ENCODE results near the gene MPDZ. TPM values are rescaled to one million over a fixed set of nuclear protein-coding genes. Genes with fewer than 3 reads are reported as not detected.

MPDZ gene
- total RNA-seq, 4 donors from 2014 or later: 5.4 to 11.4 (median 10.2) TPM

DNA sequence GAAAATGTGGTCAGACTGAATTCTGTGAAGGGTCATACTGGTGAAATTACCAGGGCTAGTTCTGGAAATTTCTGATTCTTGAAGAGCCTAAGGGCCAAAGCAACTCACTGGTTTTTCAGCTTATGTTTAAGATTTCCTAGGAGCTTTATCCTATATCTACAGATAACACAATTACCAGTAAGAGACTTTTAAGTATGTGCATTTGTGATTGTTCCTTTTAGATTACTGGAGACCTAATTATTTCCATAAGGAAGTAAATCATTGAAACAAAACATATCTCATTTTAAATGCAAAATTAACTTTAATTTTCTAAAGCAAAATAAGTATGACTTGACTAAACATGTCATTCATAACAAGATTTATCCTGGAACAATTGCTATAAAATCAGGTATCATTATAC is 134.2 kb downstream of the MPDZ start:
- intact Hi-C loops (cut with DNase I; ENCODE audit: low total_unique reads): no loop called here
- no peak overlapping the region for H3K4me3 ChIP-seq (ENCODE audit: low read depth, poor library complexity, severe bottlenecking)
- TF ChIP-seq, protein P1, sequence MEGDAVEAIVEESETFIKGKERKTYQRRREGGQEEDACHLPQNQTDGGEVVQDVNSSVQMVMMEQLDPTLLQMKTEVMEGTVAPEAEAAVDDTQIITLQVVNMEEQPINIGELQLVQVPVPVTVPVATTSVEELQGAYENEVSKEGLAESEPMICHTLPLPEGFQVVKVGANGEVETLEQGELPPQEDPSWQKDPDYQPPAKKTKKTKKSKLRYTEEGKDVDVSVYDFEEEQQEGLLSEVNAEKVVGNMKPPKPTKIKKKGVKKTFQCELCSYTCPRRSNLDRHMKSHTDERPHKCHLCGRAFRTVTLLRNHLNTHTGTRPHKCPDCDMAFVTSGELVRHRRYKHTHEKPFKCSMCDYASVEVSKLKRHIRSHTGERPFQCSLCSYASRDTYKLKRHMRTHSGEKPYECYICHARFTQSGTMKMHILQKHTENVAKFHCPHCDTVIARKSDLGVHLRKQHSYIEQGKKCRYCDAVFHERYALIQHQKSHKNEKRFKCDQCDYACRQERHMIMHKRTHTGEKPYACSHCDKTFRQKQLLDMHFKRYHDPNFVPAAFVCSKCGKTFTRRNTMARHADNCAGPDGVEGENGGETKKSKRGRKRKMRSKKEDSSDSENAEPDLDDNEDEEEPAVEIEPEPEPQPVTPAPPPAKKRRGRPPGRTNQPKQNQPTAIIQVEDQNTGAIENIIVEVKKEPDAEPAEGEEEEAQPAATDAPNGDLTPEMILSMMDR (IDR thresholded peaks at IDR 0.05): no peak
- TF ChIP-seq POLR2A (IDR thresholded peaks at IDR 0.05): no peak
- DNase-seq (ENCODE audit: low spot score in 2 of 2): no peak

DNA sequence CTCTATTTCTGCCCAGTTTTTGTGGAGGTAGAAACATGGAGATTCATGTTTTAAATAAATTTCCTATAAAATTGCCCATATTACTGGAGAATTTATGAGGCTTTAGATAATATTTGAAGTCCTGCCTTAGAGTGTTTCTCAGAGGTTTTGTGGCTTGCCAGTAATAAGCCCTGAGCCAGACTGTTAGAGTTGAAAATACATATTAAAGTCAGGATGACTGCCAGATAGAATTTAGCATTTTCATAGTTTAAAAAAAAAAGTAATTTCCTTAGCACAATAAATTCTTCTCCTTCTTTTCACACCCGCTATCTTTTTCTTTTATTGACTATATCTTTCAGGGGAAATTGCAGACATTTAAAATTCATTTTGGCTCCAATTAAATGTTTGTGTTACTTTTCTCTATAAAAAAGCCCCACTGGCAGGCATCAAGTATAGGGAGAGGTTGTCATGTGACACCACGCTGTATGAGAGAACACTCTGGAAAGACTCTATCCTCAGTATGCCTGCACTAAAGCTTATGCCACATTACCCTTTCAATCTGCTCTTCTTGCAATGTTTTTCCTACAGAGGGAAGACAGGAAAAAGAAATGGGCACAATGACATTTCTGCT is 135.2 kb downstream of the MPDZ start:
- no peak overlapping the region for H3K4me3 ChIP-seq (ENCODE audit: low read depth, poor library complexity, severe bottlenecking)
- intact Hi-C loops (cut with DNase I; ENCODE audit: low total_unique reads): no loop called here
- no peak for TF ChIP-seq POLR2A (IDR thresholded peaks at IDR 0.05)
- TF ChIP-seq, protein P1 (IDR thresholded peaks at IDR 0.05): no peak
- DNase-seq (ENCODE audit: low spot score in 2 of 2): no peak
- 61 to 62% methylated on average over 2 of the region's 2 CpGs for WGBS, 2 donors

DNA sequence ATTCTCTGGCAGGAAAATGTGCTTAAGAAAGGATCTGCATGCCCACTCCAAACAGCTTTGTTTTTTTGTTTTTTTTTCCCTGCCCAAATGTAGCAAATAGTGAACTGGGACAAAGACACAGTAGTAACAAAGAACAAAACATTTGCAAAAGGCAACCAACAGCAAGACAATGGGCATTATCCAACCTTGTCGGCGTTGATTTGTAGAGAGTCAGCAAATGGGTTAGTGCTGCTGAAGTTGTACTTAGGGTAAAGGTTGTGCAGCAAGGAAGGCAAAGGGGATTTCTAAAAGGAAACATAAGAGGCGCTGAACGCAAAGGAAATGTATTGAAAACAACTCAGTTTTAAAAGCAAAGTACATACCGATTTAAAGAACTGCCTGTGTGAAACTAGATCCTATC is 136.2 kb downstream of the MPDZ start:
- 73 to 78% methylated on average over 5 of the region's 5 CpGs for WGBS, 2 donors
- no peak for DNase-seq (ENCODE audit: low spot score in 2 of 2)
- intact Hi-C loops (cut with DNase I; ENCODE audit: low total_unique reads): no loop called here
- no peak overlapping the region for H3K4me3 ChIP-seq (ENCODE audit: low read depth, poor library complexity, severe bottlenecking)
- TF ChIP-seq POLR2A (IDR thresholded peaks at IDR 0.05): no peak
- TF ChIP-seq, protein P1 (IDR thresholded peaks at IDR 0.05): no peak

DNA sequence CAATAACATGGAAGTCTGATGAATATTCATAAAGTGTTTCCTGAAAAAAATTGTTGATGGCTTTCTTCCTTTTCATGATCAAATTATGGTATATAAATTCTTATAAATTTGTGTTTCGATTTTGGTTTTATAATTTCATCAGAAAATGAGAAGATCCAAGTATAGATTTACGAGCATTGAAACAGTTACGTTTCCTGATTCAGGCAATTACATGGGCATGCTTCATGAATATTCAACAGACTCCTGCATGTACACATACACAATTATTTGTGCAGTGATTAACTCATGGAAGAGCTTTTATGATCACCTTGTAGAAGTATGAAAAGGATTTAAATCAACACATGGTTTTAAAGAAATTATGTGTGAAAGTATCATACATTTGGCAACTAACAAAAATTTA is 136.7 kb downstream of the MPDZ start:
- WGBS, 2 donors: 94 to 96% methylated on average over 3 of the region's 3 CpGs
- intact Hi-C loops (cut with DNase I; ENCODE audit: low total_unique reads): no loop called here

DNA sequence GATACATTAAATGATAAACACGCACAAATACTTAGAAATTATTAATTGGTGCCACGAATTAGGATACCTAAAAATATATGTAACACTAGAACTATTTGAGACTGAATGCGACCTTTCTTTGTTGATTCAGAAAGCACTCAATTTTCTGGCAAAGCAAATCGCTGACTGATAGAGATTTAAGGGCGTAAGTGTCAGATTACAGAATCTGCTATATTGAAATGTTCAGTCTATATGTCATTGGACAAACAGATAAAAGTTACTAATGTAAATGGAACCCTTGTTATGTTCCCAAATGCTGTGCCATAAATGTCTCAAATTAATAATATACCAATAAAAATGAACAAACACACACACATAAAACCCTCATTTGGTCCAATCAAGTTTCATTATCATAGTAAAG is 137.9 kb downstream of the MPDZ start:
- TF ChIP-seq, protein P1 (IDR thresholded peaks at IDR 0.05): no peak
- TF ChIP-seq POLR2A (IDR thresholded peaks at IDR 0.05): no peak
- H3K4me3 ChIP-seq (ENCODE audit: low read depth, poor library complexity, severe bottlenecking): no peak overlapping the region
- no peak for DNase-seq (ENCODE audit: low spot score in 2 of 2)
- intact Hi-C loops (cut with DNase I; ENCODE audit: low total_unique reads): no loop called here
- 78 to 86% methylated on average over 5 of the region's 5 CpGs for WGBS, 2 donors

More for the DNA sequence above, 136.7 kb downstream of the MPDZ start:
- no peak overlapping the region for H3K4me3 ChIP-seq (ENCODE audit: low read depth, poor library complexity, severe bottlenecking)
- no peak for TF ChIP-seq POLR2A (IDR thresholded peaks at IDR 0.05)
- TF ChIP-seq, protein P1 (IDR thresholded peaks at IDR 0.05): no peak
- no peak for DNase-seq (ENCODE audit: low spot score in 2 of 2)
